ENCODE results near the gene CCR9. TPM values are rescaled to one million over a fixed set of nuclear protein-coding genes. Genes with fewer than 3 reads are reported as not detected.

The CCR9 gene
- total and polyA plus RNA-seq, 10 of the 15 experiments (the other 5 are each of a cell fraction or from before 2014, with no cell fraction given) = 0.05 to 3.9 (median 2.4) TPM

- FAIRE-seq (no peak), DNase-seq (ENCODE audit: low read depth, low spot score) (no peak), ATAC-seq (no peak)
- intact Hi-C loops (cut with micrococcal nuclease; ENCODE audit: unreplicated experiment) = no loop called here
- no peak for TF ChIP-seq RELA (IDR thresholded peaks at IDR 0.05; ENCODE audit: borderline replicate concordance, partially characterized antibody)
- no peaks in the 10 kb centered on the region for H3K27me3 ChIP-seq (replicated peaks in 1 of 2; ENCODE audit: control insufficient read depth in 2 of 2, insufficient read depth in 2 of 2, low read length in 1 of 2)
- no peak overlapping the region for H3K27ac ChIP-seq (ENCODE audit: control insufficient read depth, insufficient read depth)
- BruUV-seq (replicated peaks) = no TSS peak
- no peak overlapping the region for H3K9ac ChIP-seq (ENCODE audit: control insufficient read depth, insufficient read depth, low read length)
- peaks cover 20% of the 10 kb centered on the region for H3K4me1 ChIP-seq (ENCODE audit: control insufficient read depth, insufficient read depth, low read length)
- ChIA-PET RAD21 (ENCODE audit: unreplicated experiment) (interaction anchor here (1.0 to 2.1 kb wide), 3 partner anchors 10 to 33 kb away, joined by 3 to 8 read pairs (median 4); no protein-coding TSS in a partner anchor), SMC1A (ENCODE audit: uncharacterized antibody, unreplicated experiment) (interaction anchor here (0.6 to 9.6 kb wide), 12 partner anchors 10 to 319 kb away, joined by 3 to 71 read pairs (median 4); no protein-coding TSS in a partner anchor), CTCF (interaction anchor here (1.2 to 4.1 kb wide), 4 partner anchors 13 to 81 kb away, joined by 3 to 15 read pairs (median 4); no protein-coding TSS in a partner anchor), POLR2A (no interaction called here)
- H3K79me2 ChIP-seq (ENCODE audit: control insufficient read depth, insufficient read depth, low read length) = no peaks in the 10 kb centered on the region
- 95% methylated on average over 1 of the region's 1 CpG for WGBS (ENCODE audit: insufficient coverage, insufficient replicate concordance, low lambda C conversion rate, missing lambda C conversion rate)
- in situ Hi-C loops (cut with MboI) = no loop called here
- no peak overlapping the region for H3K4me2 ChIP-seq (ENCODE audit: control insufficient read depth, insufficient read depth)
- H3K4me3 ChIP-seq = no peak overlapping the region
- H2AFZ ChIP-seq (ENCODE audit: control insufficient read depth, low read depth, low read length) = no peak overlapping the region
- H3K9me3 ChIP-seq (replicated peaks; ENCODE audit: control insufficient read depth, insufficient read depth, low read length) = no peaks in the 10 kb centered on the region
- no peaks in the 10 kb centered on the region for H3K36me3 ChIP-seq (ENCODE audit: control insufficient read depth in 2 of 2, insufficient read depth in 2 of 2, low read length in 1 of 2)
- no peaks in the 10 kb centered on the region for H4K20me1 ChIP-seq (ENCODE audit: control insufficient read depth, insufficient read depth)
These were observed 38.0 kb upstream of the CCR9 start for GRCh38 chr3:45848392-45848791.

- no peak overlapping the region for H3K4me3 ChIP-seq
- ChIA-PET RAD21 (ENCODE audit: unreplicated experiment) (interaction anchor here (1.3 to 3.9 kb wide), 10 partner anchors 11 to 62 kb away, joined by 3 to 16 read pairs (median 5); partner anchors contain the start of genes CCR9 and LZTFL1), CTCF (interaction anchor here (0.6 to 2.8 kb wide), 9 partner anchors 12 to 92 kb away, joined by 3 to 9 read pairs (median 3); no protein-coding TSS in a partner anchor), POLR2A (interaction anchor here (0.9 to 1.7 kb wide), 5 partner anchors 8 to 58 kb away, joined by 3 to 5 read pairs (median 4); no protein-coding TSS in a partner anchor), SMC1A (ENCODE audit: uncharacterized antibody, unreplicated experiment) (interaction anchor here (0.6 to 3.5 kb wide), 17 partner anchors 10 to 117 kb away, joined by 3 to 28 read pairs (median 6); partner anchors contain the start of gene LZTFL1)
- ATAC-seq = peak; percentile 78
- intact Hi-C loops (cut with micrococcal nuclease; ENCODE audit: unreplicated experiment) (no loop called here), in situ Hi-C loops (cut with MboI) (no loop called here)
- no peak overlapping the region for H3K27ac ChIP-seq (ENCODE audit: control insufficient read depth, insufficient read depth)
- H3K27me3 ChIP-seq (replicated peaks in 1 of 2; ENCODE audit: control insufficient read depth in 2 of 2, insufficient read depth in 2 of 2, low read length in 1 of 2) = no peaks in the 10 kb centered on the region
- H2AFZ ChIP-seq (ENCODE audit: control insufficient read depth, low read depth, low read length) = no peak overlapping the region
- peak; percentile 9 for DNase-seq (ENCODE audit: low read depth, low spot score)
- FAIRE-seq = peak; percentile 7
- H3K9ac ChIP-seq (ENCODE audit: control insufficient read depth, insufficient read depth, low read length) = no peak overlapping the region
- no peaks in the 10 kb centered on the region for H4K20me1 ChIP-seq (ENCODE audit: control insufficient read depth, insufficient read depth)
- H3K36me3 ChIP-seq (ENCODE audit: control insufficient read depth in 2 of 2, insufficient read depth in 2 of 2, low read length in 1 of 2) = no peaks in the 10 kb centered on the region; a peak in 1 of 4 replicates
- H3K9me3 ChIP-seq (replicated peaks; ENCODE audit: control insufficient read depth, insufficient read depth, low read length) = peaks cover 5% of the 10 kb centered on the region; the same call in 2 of the 3 replicates
- H3K79me2 ChIP-seq (ENCODE audit: control insufficient read depth, insufficient read depth, low read length) = no peaks in the 10 kb centered on the region
- peak overlapping the region; percentile 1; the same call in 1 of the 2 replicates for H3K4me2 ChIP-seq (ENCODE audit: control insufficient read depth, insufficient read depth)
- WGBS (ENCODE audit: insufficient coverage, insufficient replicate concordance, low lambda C conversion rate, missing lambda C conversion rate) = 8% methylated on average over 2 of the region's 2 CpGs
- BruUV-seq (replicated peaks) = no TSS peak
- H3K4me1 ChIP-seq (ENCODE audit: control insufficient read depth, insufficient read depth, low read length) = peaks cover 27% of the 10 kb centered on the region
- TF ChIP-seq EZH2 (IDR thresholded peaks at IDR 0.05; ENCODE audit: borderline replicate concordance, control insufficient read depth, low read depth, low read length) = no peak
- no peak for TF ChIP-seq PAX5 (IDR thresholded peaks at IDR 0.05; ENCODE audit: borderline replicate concordance, low read depth, low read length)
- peak; percentile 91 for TF ChIP-seq RUNX3 (IDR thresholded peaks at IDR 0.05; ENCODE audit: low read length)
- TF ChIP-seq ZSCAN29 (IDR thresholded peaks at IDR 0.05) = no peak
- TF ChIP-seq REST (IDR thresholded peaks at IDR 0.05; ENCODE audit: low read depth, low read length) = no peak
- 0 out of 2 replicates have a peak, but pooled peaks have one; percentile 22 for TF ChIP-seq CBFB (IDR thresholded peaks at IDR 0.05; ENCODE audit: low read depth)
- TF ChIP-seq TBL1XR1 (IDR thresholded peaks at IDR 0.05; ENCODE audit: low read depth, low read length) = 0 out of 2 replicates have a peak, but pooled peaks have one; percentile 66
- no peak for TF ChIP-seq ESRRA (IDR thresholded peaks at IDR 0.05; ENCODE audit: low read length)
- peak; percentile 65 for TF ChIP-seq BCL3 (IDR thresholded peaks at IDR 0.05; ENCODE audit: borderline replicate concordance, insufficient read depth, low read depth, low read length, poor library complexity, severe bottlenecking)
- no peak for TF ChIP-seq CHD4 (IDR thresholded peaks at IDR 0.05)
- no peak for TF ChIP-seq SRF (IDR thresholded peaks at IDR 0.05; ENCODE audit: low read depth in 2 of 2, low read length in 2 of 2)
These were observed 33.5 kb upstream of the CCR9 start for GRCh38 chr3:45852828-45853227.
